Measurements from ENCODE around the gene CDCP1.

The CDCP1 gene

DNA sequence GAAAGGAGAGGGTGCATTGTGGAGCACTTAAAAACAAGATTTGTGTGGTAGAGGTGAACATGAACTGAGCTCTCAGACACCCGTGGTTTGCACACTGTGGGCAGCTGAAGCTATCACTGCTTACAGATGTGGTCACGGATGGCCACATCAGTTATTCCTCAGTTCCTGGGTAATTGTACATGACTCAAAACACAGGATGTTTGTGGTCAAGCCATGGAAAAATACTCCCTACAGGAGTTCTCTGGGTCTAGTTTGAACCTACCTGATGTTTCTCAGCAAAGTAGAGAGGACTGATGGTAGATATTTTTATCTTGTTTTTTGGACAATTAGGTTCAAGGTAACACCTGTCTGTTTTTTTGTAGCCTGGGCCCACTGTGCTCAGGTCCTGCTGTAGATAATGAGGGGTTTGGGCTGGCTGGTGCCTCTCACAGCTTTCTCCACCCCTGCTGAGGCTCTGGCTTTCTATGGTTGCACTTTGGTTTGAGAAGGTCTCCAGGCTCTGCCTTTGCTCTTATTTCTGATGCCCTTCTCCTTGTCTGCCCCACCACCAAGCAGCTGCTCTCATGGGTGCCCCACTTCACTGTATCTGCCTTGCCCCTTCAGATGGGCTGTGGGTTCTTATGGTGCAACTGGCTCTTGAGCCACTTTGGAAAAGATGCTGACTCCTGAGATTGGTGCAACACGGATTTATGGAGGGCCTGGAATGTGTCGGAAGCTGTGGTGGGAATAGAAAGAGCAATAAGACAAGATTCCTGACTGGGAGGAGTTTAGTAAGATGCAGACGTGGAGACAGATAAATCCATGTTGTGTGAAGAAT is 40.1 kb downstream of the CDCP1 start:
- DNase-seq, result peak; percentile 73

DNA sequence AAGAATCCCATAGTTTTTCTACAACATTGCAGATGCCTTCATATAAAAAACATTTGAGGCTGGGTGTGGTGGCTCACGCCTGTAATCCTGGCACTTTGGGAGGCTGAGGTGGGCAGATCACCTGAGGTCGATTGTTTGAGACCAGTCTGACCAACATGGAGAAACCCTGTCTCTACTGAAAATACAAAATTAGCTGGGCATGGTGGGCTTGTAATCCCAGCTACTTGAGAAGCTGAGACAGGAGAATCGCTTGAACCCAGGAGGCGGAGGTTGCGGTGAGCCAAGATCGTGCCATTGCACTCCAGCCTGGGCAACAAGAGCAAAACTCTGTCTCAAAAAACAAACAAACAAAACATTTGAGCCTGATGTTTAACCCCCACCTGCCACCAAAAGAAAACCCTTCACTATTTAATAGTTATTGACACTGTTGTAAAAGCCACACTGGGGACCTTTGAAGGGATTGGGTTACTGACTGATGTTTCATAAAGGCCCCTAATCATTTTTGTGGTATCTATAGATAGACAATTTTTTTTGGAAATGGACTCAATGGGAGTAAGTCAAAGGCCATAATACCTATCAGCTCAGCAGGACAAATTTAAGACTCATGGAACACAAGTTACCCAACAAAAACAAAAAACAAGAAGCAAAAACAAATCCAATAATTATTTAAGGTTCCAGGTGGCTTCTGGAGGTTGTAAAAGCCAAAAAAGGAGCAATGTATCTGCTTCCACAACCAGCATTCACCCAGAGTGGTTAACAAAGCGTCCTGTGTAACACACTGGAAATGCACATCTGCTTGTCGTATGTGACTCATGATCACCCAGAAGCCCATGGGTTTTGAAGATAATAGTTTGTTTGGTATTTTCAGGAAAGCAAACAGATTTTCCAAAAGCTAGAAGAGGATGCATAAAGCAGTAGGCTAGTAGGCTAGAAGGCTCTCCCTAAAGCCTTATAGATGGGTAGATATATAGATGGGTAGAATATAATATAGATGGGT is 41.2 kb downstream of the CDCP1 start:
- DNase-seq, result no peak

DNA sequence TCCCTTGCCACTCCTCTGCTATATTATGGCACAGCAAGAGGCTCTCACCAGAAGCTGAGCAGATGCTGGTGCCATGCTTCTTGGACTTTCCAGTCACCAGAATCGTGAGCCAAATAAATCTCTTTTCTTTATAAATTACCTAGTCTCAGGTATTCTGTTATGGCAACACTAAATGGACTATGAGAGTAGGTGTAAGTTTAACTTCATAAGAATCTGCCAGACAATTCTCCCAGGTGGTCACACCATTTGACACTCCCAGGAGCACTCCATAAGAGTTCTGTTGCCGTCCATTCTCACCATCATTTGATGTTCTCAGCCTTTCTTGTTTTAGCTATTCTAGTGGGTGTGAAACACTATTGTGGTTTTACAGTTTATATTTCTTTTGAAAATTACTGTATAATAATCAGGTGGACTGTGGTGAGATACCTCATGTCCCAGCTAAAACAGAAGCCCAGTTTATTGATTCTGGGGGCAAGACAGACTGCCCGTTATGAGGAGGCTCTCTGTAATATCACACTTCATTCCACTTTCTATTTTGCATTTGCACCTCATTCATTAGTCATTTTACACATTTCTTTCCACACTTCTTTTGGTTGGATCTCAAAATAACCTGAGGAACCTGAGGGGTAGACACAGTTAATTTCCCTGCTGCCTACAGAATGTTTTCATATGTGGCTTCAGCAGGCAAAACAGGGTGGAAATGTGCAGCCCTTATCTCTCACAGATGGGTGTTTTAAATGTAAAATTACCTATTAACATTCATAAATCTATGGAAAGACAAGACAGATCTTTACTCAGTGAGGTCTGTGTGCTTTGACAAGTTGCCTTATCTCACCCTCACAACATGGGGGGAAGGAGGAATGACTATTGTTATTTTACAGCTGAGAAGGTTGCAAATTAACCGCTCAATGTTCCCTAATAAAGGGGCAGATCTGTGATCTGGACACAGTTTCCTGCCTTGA is 42.1 kb downstream of the CDCP1 start:
- no peak for DNase-seq

DNA sequence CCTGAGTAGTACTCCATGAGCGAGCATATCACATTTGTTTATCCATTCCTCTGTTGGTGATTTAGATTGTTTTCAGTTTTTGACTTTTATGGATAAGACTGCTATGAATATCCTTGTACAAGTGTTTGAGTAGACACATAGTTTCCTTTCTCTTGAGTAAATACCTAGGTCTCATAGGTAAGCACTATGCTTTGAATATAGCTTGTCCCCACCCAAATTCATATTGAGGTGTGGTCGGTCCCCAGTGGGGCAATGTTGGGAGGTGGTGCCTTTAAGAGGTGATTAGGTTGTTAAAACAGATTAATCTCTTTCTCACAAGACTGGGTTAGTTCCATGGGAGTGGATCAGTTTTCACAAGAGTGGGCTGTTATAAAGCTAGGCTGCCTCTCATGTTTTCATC is 42.8 kb downstream of the CDCP1 start:
- DNase-seq, result no peak

DNA sequence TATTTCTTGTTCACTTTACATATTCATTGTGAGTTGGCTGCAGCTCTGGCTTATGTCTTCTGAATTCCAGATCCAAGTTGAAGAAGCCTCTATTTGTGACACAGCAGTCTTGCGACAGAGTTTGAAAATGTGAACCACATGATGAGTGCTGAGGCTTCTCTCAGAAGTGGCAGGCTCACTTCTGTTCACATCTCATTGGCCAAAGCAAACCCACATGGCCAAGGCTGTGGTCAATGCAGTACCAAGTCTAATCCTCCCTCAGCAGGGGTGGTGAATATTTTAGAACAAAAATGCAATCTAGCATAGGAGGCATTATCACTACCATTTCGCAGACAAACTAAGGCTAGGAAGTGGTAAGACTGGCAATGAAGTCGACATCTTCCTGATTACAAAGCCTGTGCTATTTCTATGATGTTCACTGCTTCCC is 45.2 kb downstream of the CDCP1 start:
- DNase-seq, result no peak

DNA sequence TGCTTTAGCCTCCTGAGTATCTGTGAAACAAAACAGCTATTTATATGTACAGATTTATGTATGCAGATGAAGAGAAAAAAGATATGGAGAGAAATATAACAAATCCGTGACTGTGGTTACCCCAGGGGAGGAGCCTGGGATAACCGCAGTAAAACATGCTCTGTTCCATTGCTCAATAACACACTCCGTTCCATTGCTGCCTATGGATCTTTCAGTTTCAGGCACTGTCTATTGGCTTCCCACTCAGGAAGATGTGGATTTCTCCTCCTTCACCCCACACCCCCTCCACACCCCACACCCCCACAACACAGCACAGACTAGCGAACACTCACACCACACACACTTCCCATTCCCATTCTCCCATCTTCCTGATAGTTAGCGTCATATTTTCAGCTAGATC is 47.9 kb downstream of the CDCP1 start:
- no peak for DNase-seq

DNA sequence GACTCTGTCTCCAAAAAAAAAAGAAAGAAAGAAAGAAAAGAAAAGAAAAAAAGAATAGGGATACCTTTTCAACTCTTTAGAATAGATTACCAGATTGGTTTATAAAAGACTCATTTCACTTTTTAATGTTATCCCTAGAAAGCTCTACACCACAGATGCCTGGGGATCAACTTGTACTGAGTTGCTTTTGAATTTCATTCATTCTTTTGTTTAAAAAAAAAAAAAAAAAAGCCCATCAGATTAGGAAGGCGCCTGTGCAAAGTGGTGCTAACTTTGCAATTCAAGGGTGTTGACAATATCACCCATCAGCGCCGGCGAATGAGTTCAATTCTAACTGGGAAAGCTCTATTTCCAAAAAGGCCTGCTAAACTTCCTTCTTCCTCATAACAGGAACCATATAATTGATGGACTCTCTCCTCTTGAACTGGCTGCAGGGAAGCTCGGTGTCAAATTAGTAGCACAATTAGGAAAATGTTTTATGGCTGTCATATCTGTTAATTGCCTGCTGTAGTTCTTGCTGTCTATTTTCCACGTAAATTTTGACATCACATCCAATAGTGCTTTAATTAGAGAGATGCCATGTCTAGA is 48.8 kb downstream of the CDCP1 start:
- DNase-seq, result no peak

DNA sequence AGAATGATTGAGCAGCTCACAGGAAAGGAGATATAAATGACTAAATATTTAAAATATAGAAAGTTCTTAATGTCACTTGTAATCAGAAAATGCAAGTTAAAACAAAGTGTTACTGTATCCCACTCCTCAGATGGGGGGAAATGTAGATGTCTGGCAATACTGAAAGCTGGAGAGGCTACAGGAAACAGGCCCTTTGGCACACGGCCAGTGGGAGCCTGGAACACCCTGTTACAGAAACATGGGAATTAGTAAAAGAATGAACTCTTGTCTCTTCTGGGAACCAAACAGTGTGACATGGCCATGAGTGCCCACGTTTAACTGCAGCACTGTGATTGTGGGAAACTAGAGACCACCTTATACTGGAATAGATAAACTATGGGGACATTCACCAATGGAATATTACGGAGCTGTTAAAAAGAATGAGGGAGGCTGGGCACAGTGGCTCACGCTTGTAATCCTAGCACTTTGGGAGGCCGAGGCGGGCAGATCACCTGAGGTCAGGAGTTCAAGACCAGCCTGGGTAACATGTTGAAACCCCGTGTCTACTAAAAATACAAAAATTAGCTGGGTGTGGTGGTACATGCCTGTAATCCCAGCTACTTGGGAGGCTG is 50.2 kb downstream of the CDCP1 start:
- no peak for DNase-seq

DNA sequence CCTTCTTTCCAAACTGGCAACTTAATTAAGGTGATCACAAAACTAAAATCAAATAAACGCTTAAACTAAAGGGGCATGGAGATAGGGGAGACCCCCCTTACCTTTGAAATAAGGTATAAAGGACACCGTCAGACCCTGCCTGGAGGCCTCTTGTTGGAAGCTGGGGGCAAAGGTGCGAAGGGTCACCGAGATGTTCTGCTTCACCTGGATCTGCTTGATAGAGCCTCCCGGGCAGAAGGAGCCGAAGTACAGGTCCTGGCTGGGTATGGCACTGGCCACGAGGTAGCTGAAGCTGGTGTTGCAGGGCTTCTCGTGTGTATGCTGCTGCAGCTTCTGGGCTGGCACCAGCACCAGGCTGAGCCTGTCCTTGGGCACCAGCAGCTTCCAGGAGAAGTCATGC is 53.0 kb downstream of the CDCP1 start:
- DNase-seq, result no peak

DNA sequence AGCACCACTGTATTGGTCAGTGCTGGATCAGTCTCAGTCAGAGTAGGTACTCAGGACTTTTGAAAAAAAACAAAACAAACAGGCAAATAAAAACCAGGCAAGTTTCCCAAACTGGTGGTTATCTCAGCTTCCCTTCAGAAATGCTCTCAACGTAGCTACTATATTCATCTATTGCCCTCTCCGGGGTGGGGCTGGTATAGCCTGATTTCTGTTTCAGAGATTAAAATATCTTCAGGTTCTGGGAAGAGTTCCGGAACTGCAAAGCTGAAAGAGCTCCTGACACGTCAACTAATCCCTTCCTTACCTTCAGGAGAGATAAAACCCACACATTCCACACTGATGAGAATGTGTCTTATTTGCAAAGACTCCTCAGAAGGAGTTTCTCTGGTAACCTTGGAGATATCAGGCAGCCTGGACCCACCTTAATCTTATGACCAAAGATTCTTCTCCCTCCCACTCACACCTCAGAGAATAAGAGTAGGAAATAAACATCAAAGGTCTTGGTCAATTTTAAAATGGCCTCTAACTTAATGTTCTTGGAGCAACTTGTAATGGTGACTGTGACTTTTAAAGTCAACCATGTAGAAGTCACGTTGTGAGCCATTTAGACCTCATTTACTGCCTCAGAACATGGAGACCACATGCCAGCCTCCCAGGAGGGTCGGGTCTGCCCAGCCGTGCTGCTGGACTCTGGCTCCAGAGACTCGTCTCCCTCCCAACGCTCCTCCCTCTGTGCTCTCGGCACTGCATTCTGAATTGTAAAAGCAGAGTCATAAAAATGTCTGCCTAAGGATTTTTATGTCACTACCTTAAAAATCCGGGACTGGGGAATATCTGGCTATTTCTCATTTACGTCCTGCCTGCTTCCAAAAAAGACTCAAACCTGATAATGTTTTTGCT is 53.8 kb downstream of the CDCP1 start:
- DNase-seq, result no peak

DNA sequence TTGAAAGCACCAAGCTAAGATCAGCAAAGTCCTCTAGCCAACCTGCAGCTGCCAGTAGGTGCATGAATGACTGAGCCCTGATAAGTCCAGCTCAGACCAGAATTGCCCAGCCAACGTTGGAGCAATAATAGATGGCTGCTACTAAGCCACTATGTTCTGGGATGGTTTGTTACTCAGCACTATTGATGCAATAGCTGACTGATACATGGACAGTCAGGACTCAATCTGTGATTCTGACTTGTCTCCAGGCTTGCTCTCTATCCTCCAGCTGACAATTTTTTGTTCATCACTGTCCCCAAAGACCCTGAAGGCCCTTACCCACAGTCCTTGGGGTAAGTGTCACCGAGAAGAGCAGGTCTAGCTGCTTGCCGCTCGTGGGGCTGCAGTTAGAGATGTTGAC is 55.3 kb downstream of the CDCP1 start:
- DNase-seq, result no peak

DNA sequence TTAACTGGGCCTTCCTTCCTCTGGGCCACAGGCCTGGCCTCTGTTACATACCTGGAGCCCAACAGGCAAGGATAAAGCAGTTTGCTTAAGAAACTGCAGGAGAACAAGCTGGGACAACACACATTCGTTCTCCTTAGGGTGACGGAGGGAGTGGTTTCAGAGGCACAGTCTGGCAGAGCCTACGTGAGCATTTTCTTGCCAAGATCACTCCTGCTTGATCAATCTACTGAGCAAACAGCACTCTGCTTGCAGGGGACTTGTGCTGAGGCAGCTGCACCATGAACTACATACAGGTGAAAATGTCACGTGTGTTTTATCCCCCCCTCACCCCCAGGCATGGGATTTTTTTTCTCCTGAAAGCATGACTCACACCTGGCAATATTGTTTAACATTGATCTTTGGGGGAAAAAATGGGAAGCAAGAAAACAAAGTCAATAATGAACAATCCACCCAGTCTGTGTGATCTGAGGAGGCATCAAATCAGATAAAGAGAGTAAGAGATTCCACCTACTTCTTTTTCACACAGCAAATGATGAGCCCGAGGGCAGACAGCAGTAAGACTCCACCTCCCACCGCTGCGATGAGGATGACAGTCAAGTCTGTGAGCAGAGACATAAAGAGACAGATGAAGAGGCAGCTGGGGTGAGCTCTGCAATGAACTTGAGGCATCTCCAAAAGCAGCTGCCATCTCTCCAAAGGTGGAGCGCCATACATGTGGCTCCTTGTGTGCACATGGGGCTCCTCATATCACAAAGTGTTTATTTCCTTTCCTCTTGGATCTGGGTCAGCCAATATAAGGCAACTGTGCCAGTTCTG is 57.4 kb downstream of the CDCP1 start:
- no peak for DNase-seq

DNA sequence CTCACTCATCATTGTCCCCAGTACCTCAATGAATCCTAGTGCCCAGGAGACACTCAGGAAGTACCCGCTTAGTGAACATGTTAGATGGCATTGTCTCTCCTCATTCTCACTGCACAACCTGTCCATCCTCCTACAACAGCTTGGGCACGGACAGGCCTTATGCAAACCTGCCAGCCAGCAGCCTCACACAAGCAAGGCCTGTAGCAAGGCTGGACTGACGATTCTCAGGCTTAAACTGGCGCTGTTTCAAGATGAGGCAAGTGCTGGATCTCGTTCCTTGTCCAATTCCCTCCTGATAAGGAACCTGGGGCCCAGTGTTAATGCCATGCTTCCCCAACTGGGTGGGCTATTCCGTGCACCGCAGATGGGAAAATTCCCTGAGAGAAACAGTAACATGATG is 59.0 kb downstream of the CDCP1 start:
- DNase-seq, result no peak

DNA sequence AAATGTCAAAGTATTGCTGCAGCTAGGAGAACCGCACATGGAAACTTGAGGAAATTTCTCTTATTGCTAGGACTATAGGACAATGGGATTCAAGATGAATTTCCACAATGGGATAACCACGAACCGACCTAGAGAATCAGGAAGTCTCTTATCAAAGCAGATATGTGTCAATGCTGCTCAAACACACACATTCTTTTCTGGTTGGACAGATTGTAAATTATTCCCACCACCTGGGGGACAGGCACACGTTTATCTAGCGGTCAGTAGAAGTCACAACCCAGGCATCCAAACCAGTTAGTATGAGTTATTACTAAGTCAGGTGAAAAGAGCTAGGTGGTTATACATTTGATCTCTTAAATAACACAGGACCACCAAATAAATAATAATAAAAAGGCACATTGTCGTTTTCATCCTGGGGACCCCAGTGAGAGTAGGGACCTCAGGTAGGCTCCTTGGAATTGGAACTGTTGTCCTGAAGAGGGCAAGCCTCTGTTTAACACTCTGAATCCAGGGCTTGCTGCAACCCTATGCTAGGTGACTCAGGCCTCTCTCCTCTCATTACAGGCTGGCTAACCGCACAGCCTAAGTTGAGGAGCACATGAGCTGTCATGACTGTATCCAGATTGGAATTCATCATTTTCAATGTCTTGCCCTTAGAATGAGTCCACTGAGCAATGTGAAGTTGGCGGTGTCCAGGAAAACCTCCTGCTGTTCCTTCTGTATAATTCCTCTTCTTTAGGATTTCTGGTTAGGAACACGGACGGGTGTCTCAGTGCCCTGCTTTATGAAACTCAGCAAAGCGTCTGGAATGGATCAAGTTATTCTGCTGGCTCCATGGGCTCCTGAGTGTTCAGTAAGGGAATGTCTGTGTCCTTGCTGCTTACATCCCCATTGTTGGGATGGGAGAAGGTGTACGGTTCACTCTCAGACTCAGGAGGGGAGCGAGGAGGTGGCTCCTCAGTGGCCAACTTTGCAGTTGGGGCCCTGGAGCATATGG is 61.1 kb downstream of the CDCP1 start:
- no peak for DNase-seq

DNA sequence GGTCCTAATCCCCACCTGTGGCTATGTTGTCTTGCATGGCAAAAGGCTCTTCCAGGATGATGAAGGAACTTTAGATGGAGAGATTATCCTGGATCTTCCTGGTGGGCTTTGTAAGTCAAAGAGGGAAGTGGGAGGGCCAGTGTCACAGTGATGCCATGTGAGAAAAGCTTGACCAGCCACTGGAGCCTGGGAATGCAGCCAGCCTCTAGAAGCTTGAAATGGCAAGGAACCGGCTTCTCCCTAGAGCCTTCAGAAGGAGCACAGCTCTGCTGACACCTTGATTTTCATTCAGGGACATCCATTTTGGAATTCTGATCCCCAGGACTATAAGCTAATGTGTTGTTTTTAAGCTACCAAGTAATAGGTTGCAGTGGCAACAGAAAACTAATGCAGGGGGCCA is 61.8 kb downstream of the CDCP1 start:
- DNase-seq, result no peak

DNA sequence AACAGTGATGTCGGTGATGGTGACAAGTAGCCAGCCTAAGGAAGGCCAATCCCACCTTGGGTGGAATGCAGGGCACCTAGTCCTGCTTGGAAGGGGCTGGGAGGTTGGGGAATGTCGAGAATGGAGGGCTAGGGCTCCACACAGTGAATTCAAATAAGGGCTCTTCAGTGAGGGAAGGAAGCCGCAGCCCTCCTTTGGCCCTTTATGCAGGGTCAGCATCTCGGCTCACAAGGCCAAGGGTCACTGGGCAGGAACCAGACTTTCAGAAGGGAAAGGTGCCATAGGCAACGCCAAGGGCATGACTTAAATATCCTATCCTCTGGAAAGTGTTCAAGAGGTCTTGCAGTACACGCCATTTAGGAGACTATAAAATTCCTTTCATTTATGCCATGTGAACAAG is 63.2 kb downstream of the CDCP1 start:
- DNase-seq, result no peak

DNA sequence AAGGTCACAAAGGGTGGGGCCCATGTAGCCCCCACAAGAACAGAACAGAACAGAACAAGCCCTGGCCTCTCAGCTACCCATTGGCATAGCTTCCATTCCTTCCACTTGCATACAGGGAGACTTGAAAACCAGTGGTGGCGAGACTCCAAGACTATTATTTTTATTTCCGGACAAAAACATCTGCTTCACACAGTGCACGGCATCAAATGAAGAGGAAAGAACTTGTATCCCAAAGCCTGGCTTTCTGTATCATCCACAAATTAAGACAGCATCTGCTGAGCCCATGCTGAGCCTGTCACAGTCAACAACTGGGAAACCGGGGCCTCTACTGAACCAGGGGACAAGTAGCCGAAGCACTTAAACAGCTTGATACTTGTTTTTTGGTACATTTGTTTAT is 64.0 kb downstream of the CDCP1 start:
- DNase-seq, result no peak

DNA sequence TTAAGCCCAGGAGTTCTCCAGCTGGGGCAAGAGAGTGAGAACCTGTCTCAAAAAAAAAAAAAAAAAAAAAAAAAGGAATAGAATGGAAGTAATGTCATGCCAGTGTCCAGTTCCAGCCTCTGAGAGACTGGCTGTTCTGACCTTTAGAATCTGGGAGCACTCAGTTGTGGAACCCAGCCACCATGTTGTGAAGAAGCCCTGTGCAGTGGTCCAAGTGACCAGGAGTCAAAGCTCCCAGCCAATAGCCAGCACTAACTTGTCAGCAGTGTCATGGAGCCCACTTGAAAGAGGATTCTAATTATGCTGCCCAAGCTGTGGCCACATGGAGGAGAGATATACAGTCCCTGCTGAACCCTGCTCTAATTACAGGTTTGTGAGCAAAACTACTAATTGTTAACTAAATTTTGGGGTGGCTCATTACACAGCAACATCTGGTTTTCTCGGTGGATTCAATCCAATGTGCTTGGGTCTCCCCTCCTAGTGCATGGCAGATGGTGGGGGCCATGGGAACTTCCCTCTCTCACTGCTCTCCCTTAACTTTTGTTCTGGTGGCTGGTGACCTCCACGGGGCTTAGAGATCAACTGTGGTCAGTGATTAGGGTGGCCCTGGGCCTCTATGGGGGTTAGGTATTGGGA is 64.6 kb downstream of the CDCP1 start:
- no peak for DNase-seq

Data from activated naive CD4-positive, alpha-beta T cell treated with Interleukin-2 at 50 U/mL for 16 hours (primary cell).